HG03066 (cell line): ENCODE measurements around the gene ALG6.
"Not testable (repeated sequence)": the region's sequence is repeated elsewhere in the genome, so short reads cannot be mapped to it uniquely, and the experiment has no call there.

Experiments used
- ATAC-seq: cut with Tn5 transposase; IDR thresholded peaks from one replicate; pipeline ENCODE4 v1.9.1; 2021; ENCODE audit warnings: low read depth; ENCODE audit not compliant: unreplicated experiment

The ALG6 gene

DNA sequence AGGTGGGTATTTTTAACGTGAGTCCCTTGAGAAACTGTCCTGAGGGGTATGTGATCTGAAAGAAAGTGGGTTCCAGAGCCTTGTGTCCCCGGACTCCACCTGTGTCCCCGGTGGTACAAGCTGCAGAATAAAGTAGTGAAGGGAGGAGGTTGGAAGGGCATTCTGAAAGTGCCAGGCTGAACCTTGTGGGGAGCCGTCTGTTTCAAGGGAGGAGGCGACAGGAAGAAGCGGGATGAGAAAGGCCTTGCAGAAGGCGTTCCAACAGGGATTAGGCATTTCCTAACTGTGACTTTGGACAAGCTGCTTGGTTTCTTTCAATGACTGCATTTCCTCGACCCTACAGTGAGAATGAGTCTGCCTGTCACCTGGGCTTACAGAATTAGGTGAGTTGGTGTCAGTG, 39.3 kb upstream of the ALG6 start:
- no peak for ATAC-seq

- ATAC-seq, result no peak
Observed at GRCh38 chr1:63328781-63329180, 38.6 kb upstream of the ALG6 start.

DNA sequence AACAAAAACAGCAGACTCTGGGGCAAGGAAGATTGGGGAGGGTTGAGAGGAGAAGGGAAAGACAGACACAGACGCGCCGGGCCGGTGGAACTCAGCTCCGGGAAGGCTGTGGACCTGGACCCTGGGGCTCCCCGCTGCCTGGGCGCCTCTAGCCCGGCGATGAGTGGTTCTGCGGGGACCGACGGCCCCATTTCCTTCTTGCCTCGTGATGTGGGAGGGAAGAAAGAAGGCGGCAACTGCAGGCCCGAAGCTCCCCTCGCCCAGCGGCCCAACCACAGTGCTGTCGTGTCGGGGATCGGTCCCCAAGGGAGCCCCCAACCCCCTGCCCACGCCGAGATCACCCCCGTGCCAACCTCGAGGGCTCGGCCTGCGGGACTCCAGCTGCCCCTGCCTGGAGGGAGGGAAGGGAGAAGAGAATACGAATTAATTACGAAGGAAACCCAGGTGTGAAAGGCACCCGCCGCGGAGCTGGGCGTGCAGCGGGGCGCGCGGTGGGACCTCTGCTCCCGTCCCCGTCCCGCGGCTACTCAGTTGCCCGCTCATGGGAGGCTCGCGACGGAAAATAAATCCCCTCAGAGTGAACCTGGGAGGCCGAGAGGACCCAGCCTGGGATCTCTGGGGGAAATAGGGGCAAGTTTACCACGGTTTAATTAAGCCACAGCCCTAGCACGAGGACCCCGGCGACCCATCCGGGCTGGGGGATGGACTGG, 37.7 kb upstream of the ALG6 start:
- ATAC-seq, result no peak

DNA sequence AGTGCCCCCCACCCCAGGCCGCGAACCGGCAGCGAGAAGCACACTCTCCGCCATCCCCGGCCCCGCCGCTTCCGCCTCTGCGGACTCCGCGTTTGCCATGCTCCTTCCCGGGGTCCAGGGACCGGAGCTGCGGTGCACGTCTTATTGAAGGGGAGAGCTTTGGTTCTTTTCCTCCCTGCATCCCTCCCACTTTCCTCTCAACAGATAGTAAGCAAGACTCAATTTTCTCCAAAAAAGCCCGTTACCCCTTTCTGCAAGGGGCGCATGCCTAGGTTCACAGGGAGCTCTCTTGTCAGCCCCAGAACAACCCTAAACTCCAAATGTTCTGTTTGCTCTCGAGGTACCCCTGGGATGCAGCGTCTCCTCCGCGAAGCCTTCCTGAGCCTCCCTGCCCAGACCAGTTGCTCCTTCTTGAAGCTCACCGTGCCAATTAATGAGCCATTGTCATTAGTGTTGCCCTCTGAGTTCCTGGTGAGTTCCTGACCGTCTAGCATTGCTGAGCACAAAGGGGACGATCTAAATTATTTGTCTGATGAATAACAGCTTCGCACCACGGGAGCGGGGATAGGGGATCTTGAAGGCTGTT, 37.0 kb upstream of the ALG6 start:
- no peak for ATAC-seq

DNA sequence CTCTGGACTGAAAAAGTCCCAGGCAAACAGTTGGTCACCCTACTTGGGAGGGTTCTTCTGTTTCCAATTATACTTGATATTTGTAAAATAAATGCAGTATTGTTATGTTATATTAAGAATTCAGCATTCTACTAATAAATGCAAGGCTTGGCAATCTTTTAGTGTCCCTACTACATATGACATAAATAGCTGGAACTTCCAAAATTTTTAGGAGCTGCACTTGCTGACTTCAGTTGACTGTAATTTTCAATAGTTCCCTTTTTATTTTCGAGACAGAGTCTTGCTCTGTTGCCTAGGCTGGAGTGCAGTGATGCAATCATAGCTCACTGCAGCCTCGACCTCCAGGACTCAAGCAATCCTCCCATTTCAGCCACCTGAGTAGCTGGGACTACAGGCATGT, 25.0 kb upstream of the ALG6 start:
- no peak for ATAC-seq

GRCh38 chr1:63343922-63344321, 23.5 kb upstream of the ALG6 start:
- no peak for ATAC-seq

GRCh38 chr1:63350320-63350719, 17.1 kb upstream of the ALG6 start:
- ATAC-seq, result no peak

DNA sequence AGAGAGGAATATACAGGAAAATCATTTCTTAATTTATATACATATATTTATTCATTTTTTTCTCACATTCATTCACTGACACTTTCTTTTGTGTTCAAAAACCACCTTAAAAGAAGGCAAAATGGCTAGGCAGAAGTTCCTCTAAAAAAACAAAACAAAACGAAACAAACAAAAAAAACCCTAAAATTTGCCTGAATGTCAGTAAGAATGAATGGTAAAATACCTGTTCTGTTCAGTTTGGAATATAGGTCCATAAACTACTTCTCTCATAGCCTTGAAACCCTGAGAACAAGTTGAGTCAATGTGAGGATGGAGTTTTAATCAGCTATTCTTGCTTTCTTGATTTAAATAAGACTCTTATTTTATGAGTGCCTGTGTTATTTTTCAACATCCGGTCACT, 14.7 kb upstream of the ALG6 start:
- ATAC-seq, result no peak

GRCh38 chr1:63356234-63356633, 11.2 kb upstream of the ALG6 start:
- ATAC-seq, result not testable (repeated sequence)

DNA sequence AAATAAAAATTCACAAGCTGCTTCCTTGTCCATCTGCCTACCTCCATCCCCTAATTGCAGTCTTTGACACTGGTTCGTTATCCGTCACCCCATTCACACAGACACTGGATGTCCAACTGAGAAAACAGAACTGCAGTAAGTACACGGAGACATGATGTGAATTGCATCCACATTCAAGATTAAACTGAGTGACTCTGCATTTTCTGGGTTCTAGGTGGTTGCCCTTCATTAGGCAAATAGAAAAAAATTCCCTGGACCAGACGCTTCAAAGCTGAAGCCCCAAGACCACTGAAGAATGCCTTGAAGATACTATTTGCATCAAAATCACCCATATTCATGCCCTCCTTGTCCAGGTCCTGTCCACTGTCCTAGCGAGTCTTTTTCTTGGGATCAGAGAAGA, 7.9 kb upstream of the ALG6 start:
- ATAC-seq, result no peak

- ATAC-seq, result no peak
Observed at GRCh38 chr1:63362073-63362472, 5.4 kb upstream of the ALG6 start.

- no peak for ATAC-seq
Observed at GRCh38 chr1:63362578-63362977, 4.8 kb upstream of the ALG6 start.

GRCh38 chr1:63363014-63363413, 4.4 kb upstream of the ALG6 start:
- no peak for ATAC-seq

DNA sequence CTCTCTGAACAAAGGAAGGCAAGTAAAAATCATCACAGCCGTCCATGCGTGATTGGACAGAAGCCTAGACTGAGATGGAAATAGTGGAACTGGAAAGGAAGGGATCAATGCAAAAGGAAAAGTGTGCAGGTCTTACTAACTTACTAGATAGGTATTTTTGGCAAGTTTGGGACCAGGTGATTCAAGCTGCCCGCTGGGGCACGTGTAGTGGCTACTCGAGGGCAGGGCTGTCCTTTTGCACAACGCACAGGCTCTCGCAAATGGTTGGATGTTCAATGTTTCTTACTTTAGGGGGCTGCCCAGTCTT, 566 bp upstream of the ALG6 start:
- no peak for ATAC-seq

GRCh38 chr1:63368131-63368530, 704 bp downstream of the ALG6 start:
- peak; percentile 11 for ATAC-seq

GRCh38 chr1:63379583-63379982, 12.2 kb downstream of the ALG6 start:
- ATAC-seq, result no peak

GRCh38 chr1:63381741-63382140, 14.3 kb downstream of the ALG6 start:
- no peak for ATAC-seq

DNA sequence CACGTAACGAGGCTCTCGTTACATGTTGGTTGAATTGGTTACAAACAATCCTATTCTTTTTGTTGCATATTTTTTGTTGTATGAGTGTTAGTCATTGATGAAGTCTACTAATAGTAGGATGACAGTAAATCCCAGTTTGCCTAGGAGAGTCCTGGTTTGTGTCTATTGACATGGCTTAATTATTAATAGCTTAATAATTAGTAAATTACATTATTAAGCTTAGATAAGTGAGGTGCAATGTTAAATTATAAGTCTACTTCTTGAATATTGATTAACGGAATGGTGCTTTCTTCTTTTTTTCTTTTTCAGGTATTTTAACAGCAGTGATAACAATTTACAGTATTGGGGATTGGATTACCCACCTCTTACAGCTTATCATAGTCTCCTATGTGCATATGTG, 34.5 kb downstream of the ALG6 start:
- ATAC-seq, result no peak

GRCh38 chr1:63403386-63403785, 36.0 kb downstream of the ALG6 start:
- ATAC-seq, result no peak

DNA sequence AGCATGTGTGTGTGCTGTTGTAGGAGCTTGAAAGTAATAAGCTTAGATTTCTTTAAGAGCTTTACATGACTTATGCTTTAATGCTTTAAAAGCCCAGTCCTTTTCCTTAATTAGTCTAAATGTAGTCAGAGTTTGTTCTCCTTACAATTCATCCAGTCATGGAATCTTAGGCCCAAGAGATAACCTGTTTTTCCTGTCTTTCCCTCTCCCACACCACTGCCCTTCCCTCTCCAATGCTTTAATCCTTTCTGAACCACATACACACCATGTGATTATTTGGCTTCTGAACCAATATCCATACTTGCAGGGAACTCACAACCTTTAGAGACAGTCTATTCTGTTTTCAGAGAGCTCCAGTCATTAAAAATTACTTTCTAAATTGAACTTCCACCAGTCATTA, 37.6 kb downstream of the ALG6 start:
- ATAC-seq, result no peak

DNA sequence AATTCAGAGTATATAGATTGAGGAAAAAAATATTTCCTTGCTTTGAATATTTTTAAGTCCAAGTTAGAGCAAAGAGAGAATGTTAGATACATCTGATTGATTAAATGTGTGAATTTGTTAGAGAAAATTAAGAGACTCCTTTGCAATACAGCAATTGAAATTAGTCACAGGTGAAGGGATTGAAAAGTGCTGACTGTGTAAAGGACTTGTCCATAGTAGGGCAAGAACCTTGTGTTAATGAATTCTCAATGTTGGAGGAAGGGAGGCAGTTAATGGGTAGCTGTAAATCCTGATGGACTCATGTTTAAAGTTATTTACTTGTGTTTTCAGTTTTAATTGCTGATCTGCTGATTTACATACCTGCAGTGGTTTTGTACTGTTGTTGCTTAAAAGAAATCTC, 38.6 kb downstream of the ALG6 start:
- no peak for ATAC-seq

DNA sequence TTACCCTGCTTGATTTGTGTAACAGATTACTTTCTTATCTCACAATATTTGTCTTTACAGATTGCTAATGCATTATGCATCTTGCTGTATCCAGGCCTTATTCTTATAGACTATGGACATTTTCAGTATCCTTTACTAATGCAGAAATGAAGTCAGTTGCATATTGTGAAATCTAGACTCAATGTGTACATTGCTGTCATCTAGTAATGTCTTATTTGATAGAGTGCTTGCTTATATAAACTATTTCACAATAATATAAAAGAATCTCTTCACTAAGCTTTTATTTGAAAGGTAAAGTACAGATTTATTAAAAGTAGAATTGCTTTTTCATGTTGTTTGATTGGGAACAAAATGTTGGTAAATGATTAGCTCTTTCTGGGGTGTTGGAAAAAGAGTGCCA, 39.6 kb downstream of the ALG6 start:
- ATAC-seq, result no peak

DNA sequence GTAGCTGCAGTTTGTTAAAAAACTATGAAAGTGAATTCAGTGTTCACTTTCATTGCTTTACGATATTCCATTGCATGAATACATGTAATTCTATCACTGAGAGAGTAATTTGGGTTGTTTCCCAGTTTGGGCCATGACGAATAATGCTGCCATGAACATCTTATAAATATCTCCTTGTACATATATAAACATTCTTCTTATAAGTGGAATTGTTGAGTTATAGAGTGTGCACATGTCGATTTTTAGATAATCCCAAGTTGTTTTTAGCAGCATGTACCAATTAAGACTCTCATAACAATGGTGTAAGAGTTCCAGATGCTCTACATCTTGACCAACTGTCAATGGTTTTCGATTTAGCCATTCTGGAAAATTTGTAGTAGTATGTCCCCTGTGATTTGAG, 40.9 kb downstream of the ALG6 start:
- ATAC-seq, result no peak
